ENCODE measurements around the gene CIDEA.

DNA sequence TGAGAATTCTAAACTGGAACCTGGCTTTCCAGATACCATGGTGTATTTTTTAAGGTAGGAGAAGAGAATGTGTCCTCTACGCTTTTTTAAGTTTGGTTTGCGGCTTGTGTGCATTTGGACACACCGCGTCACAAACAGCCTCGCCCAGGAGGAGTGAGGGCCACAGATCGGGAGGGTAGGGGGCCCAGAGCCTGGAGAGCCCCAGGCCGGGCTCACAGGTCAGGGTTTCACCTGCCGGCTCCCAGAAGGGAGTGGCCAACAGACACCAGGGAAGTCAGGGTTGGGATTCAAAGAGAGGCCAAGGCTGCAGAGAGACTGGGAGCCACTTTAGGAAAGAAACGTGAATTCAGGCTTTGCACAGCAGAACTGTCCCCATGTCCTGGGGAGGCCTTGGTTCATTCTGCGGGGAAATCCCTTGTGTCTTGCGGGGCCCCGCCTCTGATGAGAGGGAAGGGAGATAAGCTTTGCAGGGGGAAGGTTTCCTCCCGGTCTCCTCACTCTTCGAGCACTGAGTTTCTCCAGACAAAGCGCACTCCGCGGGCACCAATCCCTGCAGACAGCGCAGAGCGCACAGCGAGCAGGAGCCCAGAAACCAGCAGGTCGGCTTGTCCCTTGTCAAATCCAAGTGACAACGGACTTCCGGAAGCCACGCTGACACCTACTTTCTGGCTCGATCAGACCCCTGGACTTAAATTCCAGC lies 51.9 kb downstream of the CIDEA start:
- TF ChIP-seq CTCF (IDR thresholded peaks at IDR 0.05), result no peak
- no peak for TF ChIP-seq POLR2A (IDR thresholded peaks at IDR 0.05)

Measured in esophagus squamous epithelium (tissue), 4 donors.